ENCODE data around the gene CENPS. TPM values are rescaled to one million over a fixed set of nuclear protein-coding genes. Genes with fewer than 3 reads are reported as not detected.
"Not testable (repeated sequence)": the region's sequence is repeated elsewhere in the genome, so short reads cannot be mapped to it uniquely, and the experiment has no call there.

The CENPS gene
- total RNA-seq, 1 experiment from 2014 or later: 24.5 TPM

DNA sequence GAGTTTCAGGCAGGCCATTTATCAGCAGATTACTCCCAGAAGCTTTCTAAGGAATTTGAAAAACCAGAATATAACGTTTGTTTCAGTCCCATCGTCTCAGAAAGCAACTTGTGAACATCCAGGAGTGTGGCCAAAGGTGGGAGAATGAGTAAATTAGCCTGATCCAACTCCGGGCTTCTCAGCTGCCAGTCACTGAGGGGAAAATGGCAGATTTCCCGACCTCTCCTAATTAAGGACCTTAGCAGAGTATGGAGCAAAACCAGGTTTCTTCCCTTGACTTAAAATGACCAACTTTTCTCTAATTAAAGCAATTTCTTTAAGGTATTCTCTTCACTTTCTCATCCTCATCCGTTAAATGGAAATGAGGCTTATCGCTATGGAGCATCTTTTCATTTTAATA, 20.6 kb downstream of the CENPS start:
- no peak for DNase-seq (ENCODE audit: low spot score)

DNA sequence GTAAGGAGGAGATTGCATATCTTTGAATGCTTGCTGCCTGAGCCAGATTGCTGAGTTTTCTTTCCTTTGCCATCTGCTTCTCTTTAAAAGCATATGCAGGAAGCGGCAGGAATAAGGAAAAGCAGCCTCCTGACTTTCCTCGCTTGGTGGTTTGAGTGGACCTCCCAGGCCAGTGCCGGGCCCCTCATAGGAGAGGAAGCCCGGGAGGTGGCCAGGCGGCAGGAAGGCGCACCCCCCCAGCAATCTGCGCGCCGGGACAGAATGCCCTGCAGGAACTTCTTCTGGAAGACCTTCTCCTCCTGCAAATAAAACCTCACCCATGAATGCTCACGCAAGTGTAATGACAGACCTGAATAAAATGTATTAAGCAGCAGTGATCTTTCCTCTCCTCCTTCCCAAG, 21.1 kb downstream of the CENPS start:
- no peak for DNase-seq (ENCODE audit: low spot score)

DNA sequence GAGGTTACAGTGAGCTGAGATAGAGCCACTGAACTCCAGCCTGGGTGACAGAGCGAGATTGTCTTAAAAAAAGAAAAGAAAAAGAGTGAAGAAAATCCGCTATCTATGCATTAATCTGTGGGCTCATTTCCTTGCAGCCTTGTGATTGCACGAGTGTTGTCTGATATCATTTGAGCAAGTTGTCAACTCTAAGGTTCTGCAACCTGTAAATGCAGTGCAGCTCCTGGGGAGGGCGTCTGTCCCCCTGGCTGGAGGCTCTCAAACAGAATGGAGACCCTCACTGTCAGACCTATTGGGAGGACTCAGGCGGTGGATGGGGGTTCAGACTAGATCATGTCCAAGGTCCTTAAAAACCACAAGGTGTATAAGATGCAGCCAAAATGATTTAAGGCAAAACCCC, 25.8 kb downstream of the CENPS start:
- no peak for DNase-seq (ENCODE audit: low spot score)

DNA sequence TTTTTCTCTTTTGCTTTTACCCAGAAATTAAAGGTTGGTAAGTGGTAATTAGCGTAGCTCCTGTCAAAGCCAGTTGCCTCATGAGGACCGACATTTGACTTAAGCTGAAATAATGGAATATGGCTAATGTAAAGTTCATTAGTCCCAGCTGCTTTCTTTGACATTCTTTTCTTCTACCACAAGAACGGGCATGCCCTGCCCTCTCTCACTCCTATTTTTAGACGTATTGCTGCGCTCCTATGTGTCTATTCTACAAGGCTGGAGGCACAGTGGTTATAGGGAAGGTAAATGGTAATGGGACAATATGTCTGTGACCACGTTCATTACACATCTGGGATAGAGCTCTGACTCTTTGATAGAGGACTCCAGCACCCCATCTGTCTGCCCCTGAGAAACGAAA, 26.4 kb downstream of the CENPS start:
- no peak for DNase-seq (ENCODE audit: low spot score)

DNA sequence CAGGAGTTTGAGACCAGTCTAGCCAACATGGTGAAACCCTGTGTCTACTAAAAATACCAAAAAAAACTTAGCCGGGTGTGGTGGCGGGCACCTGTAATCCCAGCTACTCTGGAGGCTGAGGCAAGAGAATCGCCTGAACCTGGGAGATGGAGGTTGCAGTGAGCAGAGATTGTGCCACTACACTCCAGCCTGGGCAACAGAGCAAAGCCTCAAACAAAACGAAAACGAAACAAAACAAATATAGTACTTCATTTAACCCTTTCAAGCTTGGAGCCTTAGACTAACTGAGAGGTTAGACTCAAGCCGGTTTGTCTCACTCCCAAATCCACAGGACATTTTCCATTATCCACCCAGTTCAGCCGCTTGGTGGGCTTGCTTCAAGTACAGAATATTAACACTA, 27.2 kb downstream of the CENPS start:
- not testable (repeated sequence) for DNase-seq (ENCODE audit: low spot score)

DNA sequence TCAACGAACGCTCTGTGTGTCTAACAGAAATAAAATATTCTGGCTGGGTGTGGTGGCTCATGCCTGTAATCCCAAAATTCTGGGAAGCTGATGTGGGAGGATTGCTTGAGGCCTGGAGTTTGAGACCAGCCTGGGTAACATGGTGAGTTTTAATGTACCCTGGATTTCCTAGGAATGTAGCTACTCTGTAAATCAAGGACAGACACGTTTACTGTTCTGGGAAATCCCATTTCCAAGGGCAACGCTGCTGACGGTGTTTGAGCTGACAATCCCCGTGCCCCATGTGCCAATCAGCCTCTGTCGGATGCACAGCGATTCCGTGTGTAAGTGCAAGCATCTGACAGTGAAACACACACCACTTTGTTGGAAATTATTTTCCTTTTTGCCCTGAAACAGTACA, 27.6 kb downstream of the CENPS start:
- no peak for DNase-seq (ENCODE audit: low spot score)

DNA sequence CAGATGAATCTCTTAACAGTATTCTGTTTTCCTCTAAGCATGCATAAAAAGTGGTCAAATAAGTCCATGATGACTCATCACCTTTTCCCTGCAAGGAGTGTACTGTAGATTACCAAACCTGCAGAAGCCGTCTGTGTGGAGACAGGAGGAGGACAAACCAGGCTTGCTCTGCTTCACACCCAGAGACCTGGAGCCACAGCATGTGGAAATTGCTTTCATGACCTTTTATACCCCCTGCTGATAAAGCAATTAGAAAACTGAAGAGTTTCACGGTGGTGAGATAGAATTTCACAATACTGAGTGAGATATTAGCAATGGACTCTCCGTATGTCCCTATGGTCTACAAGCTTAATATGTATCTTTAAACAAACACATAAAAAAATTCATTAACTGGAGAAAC, 29.0 kb downstream of the CENPS start:
- peak; percentile 74 for DNase-seq (ENCODE audit: low spot score)

DNA sequence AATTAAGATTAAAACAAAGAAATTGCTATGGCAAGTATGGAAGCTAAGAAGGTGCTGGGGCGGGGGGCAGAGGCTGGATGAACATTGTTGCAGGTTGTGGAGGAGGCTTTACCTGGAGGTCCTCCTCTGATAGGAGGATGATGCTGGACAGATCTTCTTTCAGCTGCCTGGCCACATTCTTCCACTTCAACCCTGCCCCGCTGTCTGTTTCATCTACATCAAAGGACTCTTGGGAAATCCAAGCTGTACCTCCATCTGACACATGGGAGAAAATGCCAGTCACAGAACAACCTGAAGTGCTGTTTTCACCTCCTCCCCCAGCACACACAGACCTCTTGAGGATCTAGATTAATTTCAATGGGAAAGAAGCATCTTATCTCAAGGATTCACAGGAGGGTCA, 36.8 kb downstream of the CENPS start:
- no peak for DNase-seq (ENCODE audit: low spot score)

DNA sequence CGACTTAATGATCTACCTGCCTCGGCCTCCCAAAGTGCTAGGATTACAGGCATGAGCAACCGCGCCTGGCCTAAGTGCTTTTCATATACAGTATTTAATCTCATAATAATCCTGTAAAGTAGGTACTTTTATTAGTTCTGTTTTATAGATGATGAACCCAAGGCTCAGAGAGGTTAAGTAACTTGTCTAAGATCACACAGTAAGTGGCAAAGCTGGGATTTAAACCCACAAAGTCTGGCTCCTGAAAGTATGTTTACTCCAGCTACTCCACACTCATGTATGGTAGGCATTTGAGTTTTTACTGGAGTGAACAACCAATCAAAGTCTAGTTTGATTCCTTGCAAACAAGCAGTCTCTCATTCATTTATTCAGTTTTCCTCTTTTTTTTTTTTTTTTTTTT, 39.8 kb downstream of the CENPS start:
- DNase-seq (ENCODE audit: low spot score): no peak

DNA sequence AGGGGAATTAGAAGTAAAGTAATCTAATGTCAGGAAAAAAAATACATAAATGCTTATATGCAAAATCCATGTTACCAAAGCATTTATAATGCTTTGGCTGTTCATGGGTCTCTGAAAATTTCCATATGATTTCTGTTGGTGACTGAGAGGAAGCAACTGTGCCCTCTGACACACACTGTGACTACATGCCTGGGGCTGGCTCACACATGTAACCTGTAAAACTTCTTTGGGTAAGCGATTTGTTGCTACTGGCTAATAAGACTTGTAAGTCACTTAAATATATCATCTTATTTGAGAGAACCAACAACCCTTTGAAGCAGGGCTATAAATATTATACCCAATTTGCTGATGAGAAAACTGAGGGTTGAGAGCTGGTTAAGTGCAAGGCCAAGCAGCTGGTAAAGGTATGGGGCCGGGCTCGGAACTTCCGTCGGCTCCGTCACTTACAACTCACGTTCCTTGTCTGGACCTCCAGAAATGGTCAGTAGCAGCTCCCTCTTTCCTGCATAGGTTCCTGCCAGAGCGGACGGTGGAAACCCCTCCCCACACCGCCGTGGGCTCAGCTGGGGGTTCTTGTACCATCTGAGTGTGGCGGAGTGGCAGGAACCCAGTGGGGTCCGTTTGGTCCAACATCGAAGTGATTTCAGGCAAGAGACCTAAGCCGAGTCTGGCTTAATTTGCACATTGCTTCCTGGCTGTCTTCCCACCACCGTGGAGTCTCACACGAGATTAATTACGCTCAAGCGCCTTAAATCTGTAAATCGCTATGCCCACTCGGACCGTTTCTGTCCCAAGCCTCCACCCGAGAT, 41.4 kb downstream of the CENPS start:
- DNase-seq (ENCODE audit: low spot score): no peak

DNA sequence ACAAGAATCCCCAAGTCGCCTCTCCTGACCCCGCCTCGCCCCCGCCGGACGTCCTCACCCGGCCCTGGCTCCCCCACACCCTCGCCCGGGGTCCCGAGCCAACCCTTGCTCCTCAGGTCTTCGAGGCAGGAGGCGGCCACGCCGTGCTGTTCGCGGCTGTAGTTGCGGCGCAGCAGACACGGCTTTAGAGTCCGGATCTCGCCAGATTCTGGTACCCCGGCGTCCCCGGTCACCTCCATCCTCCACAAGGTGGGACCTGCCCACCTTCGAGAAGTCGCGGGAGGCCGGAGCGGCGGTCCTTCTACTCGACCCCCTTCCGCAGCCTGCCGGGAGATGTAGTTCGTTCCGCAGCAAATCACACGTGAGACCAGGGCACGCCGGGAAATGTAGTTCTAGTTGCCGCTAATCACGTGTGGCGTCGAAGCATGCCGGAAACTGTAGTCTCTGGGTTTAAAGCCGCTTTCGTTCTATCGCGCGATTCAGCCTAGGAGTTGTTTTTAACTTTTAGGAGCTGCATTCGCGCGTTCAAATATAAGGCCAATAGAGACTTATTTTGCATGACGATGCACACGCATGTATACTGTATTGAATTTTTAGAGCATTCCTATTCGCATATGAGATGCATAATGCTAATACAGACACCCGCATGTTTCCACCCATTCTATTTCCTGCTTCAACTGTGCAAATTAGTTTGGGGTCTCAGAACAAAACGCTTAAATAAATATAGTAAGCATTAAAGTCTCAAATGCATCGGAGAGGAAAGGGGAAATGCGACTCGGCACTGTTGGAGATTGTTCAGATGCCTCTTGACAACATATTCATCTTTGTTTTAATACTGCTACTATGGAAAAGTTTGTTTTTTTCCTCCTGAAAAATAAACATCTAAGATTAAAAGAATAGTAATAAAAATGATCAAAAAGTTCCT, 42.2 kb downstream of the CENPS start, which contains the start of gene DFFA:
TSS of gene DFFA (minus strand) at position 310 of the 925 bp plus-strand sequence. CDS start at position 239, 71 bp downstream.
- peak; percentile 96 for DNase-seq (ENCODE audit: low spot score)

DNA sequence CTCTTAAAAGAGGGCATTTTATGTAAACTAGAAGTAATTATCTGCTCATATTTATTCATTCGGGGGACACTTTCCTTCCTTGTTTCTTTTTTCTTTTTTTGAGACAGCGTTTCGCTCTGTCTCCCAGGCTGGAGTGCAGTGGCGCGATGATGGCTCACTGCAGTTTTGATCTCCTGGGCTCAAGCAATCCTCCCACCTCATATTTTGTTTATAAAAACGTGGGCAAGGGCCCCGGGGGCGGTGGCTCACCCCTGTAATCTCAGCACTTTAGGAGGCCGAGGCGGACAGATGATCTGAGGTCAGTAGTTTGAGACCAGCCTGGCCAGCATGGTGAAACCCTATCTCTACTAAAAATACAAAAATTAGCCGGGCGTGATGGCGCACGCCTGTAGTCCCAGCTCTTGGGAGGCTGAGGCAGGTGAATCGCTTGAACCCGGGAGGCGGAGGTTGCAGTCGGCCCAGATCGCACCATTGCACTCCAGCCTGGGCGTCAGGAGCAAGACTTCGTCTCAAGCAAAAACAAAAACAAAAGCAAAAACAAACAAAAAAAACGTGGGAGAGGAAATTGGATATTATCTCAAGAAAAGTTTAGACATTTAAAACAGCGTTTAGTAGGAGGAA, 43.0 kb downstream of the CENPS start:
- DNase-seq (ENCODE audit: low spot score): no peak

DNA sequence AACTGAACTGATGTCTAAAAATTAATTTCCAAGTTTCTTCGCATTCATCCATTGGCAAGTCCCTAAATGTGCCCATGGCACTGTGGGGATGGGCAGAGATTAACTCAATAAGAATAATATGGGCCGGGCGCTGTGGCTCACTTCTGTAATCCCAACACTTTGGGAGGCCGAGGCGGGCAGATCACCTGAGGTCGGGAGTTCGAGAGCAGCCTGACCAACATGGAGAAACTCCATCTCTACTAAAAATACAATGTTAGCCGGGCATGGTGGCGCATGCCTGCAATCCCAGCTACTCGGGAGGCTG, 44.0 kb downstream of the CENPS start:
- not testable (repeated sequence) for DNase-seq (ENCODE audit: low spot score)

DNA sequence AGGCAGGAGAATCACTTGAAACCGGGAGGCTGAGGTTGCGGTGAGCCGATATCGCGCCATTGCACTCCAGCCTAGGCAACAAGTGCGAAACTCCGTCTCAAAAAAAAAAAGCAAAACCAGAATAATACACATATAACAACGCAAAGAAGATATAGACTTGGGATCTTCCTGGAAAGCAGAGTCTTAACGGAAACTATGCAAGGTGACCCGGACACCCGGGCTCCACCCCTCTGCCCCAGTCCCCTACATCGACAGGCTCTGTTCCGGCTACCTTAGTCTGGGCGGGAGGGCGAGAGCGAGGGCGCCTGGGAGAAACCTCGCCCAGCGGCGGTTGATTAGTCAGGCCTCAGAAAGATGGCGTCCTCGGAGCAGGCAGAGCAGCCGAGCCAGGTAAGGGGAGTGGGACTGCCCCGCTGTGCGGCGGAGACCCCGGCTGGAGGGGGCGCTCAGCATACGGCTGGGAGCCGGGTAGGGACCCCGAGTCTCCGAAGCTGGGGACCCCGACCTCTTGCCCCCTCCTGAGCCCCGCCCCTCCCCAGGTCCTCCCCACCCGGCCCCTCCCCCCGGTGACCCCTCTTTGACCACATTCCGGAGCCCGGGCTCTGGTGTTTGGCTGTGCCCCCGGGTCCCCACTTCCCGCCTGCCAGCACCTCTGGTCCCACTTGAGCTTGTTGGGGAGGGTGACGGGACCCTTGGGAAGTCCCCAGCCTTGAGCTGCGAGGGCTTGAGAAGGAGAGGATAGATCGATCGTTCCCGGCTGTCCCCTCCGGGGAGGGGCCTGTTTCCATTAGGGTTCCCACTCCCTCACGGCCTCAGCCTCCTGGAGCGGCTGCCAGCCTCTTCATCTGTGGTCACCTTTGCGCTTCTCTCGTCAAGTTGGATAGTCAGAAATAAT, 44.6 kb downstream of the CENPS start, which contains the start of gene PEX14:
TSS of gene PEX14 (plus strand) at position 338 of the 895 bp plus-strand sequence. CDS start at position 355, 17 bp downstream.
- DNase-seq (ENCODE audit: low spot score): peak; percentile 84

DNA sequence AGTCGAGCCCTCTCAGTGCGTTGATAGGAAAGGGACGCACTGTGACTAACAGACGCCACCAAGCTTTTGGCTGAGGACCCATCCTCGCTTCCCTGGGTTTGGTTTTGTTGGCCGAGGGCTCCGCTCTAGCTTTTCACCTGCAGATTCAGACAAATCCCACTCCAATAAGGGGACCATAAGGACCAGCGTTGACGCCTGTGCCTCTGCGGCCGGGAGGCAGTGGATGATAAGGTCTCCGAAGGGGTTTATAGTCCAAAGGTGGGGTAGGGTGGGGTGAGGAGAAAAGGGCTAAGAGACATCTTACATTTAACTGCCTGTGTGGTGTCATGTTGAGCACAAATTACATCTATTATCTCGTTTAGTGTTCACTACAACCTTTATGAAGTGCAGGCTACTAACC, 45.3 kb downstream of the CENPS start:
- no peak for DNase-seq (ENCODE audit: low spot score)

DNA sequence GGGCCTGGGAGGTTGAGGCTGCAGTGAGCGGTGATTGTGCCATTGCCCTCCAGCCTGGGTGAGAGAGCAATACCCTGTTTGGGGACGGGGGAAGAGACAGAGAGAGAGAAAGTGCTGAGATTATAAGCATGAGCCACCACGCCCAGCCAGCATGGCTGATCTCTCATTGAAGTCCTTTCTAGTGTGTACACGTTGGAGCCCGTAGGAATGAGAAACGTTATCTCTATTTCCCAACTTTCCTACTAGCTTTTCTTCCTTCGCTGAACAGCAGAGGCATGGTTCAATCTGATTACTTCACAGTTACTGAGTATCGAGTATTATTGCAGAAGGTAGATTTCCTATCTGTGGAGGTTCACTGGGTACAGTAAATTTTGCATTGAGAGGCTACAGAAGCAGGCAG, 49.1 kb downstream of the CENPS start:
- no peak for DNase-seq (ENCODE audit: low spot score)

DNA sequence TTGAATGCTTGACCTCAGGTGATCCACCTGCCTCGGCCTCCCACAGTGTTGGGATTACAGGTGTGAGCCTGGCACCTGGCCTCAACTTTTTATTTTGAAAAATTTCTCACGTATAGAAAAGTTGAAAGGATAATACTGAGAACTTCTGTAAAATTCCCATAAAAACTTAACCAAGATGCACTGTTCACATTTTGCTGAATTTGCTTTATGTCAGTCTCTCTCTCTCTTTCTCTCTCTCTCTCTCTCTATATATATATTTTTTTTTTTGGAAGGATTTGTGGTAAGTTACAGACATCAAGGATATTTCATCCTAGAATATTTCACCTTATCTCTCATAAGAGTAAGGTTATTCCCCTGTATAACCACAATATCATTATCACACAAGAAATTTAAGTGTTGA, 50.4 kb downstream of the CENPS start:
- no peak for DNase-seq (ENCODE audit: low spot score)

DNA sequence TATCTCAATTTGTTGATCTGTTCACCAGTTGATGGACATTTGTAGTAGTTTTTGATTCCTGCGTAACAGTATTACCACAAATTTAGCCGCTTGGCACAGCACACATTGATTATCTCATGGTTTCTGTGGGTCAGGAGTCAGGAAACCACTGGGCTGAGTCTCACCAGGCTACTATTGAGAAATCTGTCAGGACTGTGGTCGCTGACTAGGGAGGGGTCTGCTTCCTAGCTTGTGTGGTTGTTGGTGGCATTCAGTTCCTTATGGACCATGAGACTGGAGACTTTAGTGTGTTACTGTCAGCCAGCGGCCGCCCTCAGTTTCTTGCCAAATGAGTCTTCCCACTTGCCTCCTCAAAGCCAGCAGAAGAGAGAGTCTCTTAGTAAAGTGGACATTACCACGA, 54.3 kb downstream of the CENPS start:
- no peak for DNase-seq (ENCODE audit: low spot score)

DNA sequence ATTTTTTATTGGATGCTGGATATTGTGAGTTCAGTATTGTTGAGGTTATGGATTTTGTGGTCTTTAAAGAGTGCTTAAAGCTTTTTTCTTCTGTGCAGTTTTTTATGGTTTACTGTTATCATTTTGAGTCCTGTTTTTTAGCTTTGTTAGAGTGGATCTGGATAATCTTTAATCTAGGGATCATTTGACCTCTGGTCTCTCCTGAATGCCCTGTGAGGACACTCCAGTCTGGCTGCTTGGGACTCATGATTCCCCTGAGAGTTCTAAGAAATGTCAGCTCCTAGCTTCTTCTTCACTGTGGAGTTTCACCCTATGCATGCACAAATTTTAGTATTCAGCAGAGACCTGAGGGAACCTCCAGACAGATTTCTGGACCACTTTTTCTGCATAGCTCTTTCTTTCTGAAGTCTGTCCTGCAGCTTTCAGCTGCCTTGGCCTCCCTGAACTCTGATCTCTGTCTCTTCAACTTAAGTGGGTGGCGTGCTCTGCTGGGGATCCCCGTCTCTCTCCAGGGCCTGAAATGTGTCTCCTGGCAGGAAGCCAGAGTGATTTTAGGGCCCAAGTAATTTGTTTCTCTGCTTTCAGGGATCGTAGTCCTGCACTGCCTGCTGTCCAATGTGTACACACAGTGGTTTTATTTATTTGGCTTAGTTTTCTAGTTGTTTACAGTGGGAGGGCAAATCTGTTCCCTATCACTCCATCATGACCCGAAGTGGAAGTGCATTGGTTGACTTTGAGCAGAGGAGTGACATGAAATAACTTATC, 59.2 kb downstream of the CENPS start:
- DNase-seq (ENCODE audit: low spot score): no peak

DNA sequence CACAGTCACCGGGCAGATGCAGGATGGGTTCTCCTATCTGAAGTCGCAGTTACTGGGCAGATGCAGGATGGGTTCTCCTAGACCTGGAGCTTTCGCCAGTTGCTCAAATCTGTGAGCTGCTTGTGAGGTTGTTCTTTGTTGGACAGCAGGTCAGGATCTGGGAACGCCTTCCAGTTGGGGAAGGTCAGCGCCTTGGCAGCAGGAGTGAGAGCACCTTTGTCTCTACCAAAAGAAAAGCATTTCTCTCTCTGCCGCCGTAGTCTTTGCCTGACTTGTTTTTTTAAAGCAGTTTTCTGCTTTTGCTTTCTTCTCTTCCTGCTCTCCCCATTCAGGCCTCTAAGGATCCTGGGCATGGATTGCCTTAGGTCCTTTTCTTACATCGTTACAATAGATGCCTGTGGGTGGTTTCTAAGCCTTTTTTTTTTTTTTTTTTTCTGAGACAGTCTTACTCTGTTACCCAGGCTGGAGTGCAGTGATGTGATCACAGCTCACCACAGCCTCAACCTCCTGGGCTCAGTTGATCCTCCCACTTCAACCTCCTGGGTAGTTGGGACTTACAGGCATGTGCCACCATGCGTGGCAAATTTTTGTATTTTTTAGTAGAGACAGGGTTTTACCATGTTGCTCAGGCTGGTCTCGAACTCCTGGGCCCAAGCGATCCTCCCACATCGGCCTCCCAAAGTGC, 60.2 kb downstream of the CENPS start:
- no peak for DNase-seq (ENCODE audit: low spot score)

Data from H4 (cell line).